Measurements from ENCODE around the gene KHSRP. TPM values are rescaled to one million over a fixed set of nuclear protein-coding genes. Genes with fewer than 3 reads are reported as not detected.
A peak's percentile ranks its signal among the peaks of the same experiment; 100 is the strongest.

KHSRP gene
- total RNA-seq = 233 and 255 TPM in 2 replicates

- no peak for DNase-seq (ENCODE audit: extremely low read depth, low read depth, low spot score)
These were observed at the start of gene KHSRP for GRCh38 chr19:6424195-6424938. Gene KHSRP, minus strand, starts transcription at chr19:6424811. Its CDS starts 110 bp downstream, at chr19:6424701.

GRCh38 chr19:6473647-6474046 is 49.0 kb upstream of the KHSRP start:
- DNase-seq (ENCODE audit: extremely low read depth, low read depth, low spot score) = no peak

DNA sequence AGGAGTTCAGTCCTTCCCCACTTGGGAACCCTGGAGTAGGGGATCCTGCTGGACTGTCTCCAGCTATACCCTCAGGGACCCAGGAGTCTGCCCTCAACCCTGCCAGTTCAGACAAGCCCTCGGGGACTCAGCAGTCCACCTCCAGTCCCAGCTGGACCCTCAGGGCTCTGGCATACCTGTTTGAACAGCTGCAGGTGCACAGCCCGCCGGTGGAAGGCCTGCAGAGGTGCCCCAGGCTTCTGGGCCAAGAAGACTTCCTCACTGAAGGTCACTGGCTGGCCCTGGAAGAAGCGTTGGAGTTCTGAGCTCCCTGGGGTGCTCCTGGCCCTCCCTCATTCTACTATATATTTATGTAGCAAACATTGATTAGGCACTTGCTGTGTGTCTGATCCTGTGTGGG is 48.1 kb upstream of the KHSRP start:
- DNase-seq (ENCODE audit: extremely low read depth, low read depth, low spot score) = no peak

- no peak for DNase-seq (ENCODE audit: extremely low read depth, low read depth, low spot score)
These were observed 46.5 kb upstream of the KHSRP start for GRCh38 chr19:6471076-6471475.

DNA sequence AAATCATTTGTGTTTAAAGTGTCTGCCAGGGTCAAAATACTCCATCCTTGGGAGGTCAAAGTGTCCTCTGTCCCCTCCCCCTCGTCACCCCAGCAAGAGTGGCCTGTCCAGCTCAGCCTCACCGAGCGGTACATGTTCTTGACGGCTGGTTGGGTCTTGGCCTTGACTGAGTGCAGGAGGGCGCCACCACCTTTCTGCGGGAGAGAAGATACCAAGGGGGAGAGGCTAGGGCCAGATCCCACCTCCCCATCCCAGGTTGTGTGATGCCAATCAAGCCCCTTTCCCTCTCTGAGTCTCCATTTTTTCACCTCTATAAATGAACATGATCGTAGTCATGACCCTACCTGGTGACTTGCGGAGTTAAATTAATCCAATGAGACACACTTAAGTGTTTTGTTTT is 45.6 kb upstream of the KHSRP start:
- DNase-seq (ENCODE audit: extremely low read depth, low read depth, low spot score) = no peak

DNA sequence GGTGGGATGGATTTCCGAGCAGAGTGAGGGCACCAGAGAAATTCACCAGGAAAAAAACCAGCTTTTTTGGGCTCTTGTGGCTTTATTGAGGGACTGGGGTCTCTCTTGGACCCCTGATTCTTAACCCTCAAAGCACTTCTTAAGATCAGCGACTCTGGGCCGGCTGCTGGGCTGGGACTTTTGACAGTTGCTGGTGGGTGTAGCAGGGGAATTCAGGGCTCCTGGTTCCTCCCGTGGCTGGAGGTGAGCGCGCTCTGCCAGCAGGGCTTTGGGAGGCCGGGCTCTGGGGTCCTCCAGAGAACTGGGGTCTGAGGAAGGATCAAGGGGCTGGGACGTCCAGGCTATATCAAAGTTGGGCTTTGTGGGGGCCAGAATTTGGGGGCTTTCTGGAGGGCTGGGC is 42.8 kb upstream of the KHSRP start:
- no peak for DNase-seq (ENCODE audit: extremely low read depth, low read depth, low spot score)

GRCh38 chr19:6466526-6467248 is 42.1 kb upstream of the KHSRP start:
- no peak for DNase-seq (ENCODE audit: extremely low read depth, low read depth, low spot score)

DNA sequence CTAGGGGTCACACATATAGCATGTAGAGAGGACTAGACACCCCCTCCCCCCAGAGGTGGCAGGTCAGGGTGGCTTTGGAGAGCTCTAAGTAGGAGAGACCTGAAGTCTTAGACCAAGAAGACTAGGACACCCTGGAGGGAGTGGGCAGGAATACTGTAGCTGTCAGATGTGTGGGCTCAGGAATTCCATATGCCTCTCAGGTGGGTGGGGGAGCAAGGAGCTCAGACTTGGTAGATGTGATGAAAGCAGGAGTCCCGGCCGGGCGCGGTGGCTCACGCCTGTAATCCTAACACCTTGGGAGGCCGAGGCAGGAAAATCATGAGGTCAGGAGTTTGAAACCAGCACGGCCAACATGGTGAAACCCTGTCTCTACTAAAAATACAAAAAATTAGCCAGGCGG is 41.1 kb upstream of the KHSRP start:
- no peak for DNase-seq (ENCODE audit: extremely low read depth, low read depth, low spot score)

- no peak for DNase-seq (ENCODE audit: extremely low read depth, low read depth, low spot score)
These were observed 40.4 kb upstream of the KHSRP start for GRCh38 chr19:6465006-6465405.

DNA sequence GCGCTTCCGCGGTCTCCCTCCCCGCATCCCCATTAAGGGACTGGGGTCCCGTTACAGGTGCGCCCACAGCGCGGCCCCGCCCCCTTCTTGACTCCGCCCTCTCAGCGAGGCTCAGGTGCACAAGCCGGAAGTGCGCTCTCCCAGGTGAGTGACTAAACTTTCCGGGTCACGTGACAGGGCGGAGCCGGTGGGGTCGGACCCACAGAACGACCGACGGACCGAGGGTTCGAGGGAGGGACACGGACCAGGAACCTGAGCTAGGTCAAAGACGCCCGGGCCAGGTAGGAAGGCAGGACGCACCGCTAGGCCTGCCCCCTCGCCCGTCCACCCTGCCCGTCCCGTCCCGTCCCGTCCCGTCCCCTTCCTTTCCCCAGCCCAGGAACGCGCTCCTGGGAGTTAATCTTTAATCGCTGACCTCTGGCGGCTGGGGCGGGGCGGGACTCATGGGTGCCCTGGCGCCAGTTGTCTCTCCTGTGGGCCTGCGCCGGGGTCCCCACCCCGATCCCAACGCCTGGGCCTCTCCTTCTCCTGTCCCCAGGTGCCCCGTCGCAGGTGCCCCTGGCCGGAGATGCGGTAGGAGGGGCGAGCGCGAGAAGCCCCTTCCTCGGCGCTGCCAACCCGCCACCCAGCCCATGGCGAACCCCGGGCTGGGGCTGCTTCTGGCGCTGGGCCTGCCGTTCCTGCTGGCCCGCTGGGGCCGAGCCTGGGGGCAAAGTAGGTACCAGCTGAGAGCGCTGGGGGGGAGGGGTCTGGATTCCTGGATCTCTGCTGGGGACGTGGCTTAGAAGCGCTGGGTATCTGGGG is 39.7 kb upstream of the KHSRP start, which contains the start of gene CRB3:
CRB3 (plus strand) TSS at position 202 of the 804 bp plus-strand sequence; CDS start at position 633, 431 bp downstream.
- no peak for DNase-seq (ENCODE audit: extremely low read depth, low read depth, low spot score)

GRCh38 chr19:6460099-6460884 is 35.7 kb upstream of the KHSRP start:
- DNase-seq (ENCODE audit: extremely low read depth, low read depth, low spot score) = peak; percentile 75

DNA sequence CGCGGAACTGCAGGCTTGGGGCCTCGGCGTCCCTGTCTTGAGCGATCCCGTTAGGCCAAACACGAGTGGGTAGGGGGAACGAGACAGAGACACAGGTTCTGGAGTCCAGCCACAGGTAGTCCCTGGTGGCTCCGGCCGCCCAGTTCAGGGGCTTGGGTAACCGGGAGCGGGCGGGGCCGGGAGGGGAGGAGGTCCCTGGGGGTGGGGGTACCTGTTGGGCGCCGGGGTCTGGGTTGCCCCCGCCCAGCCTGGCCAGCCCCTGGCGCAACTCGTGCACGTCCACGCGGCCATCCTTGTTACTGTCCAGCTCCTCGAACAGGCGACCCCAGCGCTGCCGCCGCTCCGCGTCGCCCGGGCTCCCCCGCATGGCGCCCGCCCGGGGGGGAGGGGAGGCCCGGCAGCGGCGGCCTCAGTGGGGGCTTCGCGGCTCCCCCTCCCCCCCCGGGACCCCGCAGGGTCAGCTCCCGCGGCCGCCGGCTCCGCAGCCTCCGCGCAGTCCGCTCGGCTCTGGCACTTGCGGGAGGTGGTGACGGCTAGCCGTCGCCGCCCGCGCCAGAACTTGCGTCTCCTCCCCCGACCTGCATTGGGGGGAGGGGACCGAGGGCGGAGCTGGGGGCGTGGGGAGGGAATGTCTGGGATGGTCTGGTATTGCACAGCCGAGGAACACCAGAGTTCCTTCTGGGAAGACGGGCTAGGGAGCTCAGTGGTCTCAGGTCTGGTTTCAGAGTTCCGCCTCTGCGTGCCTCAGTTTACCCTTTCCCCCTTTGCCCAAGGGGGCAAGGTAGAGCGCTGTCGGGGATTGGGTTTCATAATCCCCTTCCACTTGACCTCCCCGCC is 34.9 kb upstream of the KHSRP start, which contains the start of gene SLC25A23:
SLC25A23 (minus strand) TSS at position 531 of the 837 bp plus-strand sequence; CDS start at position 367, 164 bp downstream.
- DNase-seq (ENCODE audit: extremely low read depth, low read depth, low spot score) = no peak

DNA sequence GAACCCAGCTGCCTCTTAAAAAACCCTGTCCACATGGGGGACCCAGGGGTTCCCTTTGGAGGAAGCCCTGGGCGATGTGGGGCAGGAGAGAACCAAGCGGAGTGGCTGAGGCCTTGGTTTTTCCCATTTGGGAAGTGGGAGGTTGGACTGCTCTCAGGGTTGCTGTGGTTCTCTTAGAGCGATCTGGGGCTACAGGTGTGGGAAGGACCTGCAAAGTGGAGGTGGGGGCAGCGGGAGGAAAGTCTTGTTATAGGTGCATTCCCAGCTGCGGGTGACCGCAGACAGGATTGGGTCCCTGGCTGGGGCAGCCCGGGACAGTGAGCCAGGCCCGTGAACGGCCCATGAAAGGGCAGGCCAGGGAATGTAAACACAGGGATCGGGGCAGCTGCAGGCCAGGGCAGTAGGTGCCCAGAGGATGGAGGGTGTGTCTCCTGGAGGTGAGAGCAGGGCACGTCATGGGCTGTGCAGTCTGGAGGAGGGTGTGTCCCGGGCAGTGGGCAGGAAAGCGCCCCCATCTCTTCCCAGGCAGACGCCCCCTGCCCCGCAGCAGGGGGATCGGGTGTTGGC is 34.2 kb upstream of the KHSRP start:
- DNase-seq (ENCODE audit: extremely low read depth, low read depth, low spot score) = no peak

DNA sequence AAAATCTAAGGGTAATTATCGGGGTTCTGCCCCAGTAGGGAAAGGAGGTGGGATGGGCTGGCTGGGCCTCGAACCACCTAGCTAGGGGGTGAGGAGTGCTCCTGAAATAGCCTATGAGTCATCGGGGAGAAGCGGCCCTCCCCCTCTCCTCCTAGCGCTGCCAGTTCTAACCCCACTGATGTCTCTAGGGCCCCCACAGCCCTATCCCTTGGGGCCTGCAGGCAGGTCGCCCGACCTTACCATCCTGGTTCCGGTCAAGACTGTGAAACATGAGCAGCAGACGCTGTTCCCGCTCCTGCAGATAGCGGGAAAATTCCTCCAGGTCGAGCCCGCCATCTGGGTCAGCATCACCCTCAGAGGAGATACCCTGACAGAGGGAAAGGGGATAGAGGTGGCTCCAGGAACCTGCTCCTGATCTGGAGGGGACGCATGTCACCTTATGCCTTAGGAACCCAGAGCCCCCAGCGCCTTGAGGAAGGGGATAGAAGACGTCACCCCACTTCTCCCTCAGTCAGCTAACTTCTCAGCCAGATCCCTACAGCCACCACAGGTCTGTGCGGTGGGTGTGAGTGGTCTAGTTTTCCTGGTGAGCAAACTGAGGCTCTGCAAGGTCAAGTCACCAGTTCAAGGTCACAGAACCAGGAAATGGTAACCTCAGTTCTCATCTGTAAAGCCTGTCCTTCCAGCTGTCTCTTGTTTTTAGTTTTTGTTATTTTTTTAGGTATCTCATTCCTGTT is 33.5 kb upstream of the KHSRP start:
- DNase-seq (ENCODE audit: extremely low read depth, low read depth, low spot score) = no peak

- no peak for DNase-seq (ENCODE audit: extremely low read depth, low read depth, low spot score)
These were observed 31.3 kb upstream of the KHSRP start for GRCh38 chr19:6455924-6456323.

- no peak for DNase-seq (ENCODE audit: extremely low read depth, low read depth, low spot score)
These were observed 29.4 kb upstream of the KHSRP start for GRCh38 chr19:6453951-6454565.

DNA sequence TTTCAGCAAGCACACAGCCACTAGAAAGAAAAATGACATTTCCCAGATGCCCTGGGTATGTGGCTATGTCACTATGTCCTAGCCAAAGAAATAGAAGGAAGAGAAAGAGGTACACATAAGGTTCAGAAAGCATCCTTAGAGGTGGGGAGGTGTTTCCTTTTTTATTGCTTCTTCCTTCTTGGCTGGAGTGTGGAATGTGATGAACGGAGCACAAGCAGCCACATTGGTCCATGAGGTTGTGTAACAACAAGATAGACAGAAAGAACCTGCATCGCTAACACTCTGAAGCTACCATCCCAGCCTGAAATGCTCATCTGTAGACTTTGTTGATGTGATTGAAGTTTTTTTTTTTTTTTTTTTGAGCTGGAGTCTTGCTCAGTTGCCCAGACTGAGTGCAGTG is 28.3 kb upstream of the KHSRP start:
- no peak for DNase-seq (ENCODE audit: extremely low read depth, low read depth, low spot score)

GRCh38 chr19:6452223-6452614 is 27.6 kb upstream of the KHSRP start:
- DNase-seq (ENCODE audit: extremely low read depth, low read depth, low spot score) = no peak

Measured in glomerular endothelial cell (primary cell).